22Rv1 (cell line): ENCODE results near the gene SFI1.

Experiments
- ZFX ChIP-seq: fragments of 450-650 bp; IDR thresholded peaks from 2 replicates; pipeline ENCODE4 v1.6.1; 2017; ENCODE audit warnings: antibody characterized with exemption, borderline replicate concordance
- TF ChIP-seq, protein P1 (sequence below): fragments of 450-650 bp; IDR thresholded peaks from 2 replicates; pipeline ENCODE4 v1.5.1; 2017; ENCODE audit warnings: mild to moderate bottlenecking

DNA sequence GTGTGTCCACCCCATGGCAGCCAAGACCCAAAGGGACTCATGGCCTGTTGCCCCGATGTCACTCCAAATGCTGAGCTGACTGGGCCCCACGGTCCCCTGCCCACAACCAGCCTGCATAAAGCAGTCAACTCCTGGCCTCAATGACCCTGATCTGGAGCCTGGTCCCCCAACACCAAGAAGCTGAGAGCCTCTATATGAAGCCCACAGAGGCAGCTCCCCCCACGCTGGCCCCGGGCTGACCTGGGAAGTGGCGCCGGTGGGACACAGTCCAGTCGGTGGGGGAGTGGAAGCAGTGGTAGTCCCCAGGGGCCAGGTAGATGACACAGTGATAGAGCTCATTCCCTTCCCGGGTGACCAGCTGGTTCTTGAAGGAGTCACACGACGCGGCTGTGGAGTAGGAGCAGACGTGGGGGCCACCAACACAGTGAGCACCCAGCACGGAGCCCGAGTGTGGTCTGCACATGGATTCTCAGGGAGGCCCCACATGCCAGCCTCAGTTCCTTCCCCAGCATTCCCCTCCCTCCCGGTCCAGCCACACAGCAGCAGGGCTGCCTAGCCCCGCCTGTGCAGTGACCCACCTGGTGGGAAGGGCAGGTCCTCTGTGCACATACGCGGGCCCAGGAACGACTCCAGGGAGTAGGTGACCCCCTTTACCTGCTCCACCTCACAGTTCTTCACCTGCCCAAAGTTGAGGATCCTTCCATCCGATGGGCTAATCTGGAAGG, 124.6 kb downstream of the SFI1 start:
- TF ChIP-seq, protein P1, sequence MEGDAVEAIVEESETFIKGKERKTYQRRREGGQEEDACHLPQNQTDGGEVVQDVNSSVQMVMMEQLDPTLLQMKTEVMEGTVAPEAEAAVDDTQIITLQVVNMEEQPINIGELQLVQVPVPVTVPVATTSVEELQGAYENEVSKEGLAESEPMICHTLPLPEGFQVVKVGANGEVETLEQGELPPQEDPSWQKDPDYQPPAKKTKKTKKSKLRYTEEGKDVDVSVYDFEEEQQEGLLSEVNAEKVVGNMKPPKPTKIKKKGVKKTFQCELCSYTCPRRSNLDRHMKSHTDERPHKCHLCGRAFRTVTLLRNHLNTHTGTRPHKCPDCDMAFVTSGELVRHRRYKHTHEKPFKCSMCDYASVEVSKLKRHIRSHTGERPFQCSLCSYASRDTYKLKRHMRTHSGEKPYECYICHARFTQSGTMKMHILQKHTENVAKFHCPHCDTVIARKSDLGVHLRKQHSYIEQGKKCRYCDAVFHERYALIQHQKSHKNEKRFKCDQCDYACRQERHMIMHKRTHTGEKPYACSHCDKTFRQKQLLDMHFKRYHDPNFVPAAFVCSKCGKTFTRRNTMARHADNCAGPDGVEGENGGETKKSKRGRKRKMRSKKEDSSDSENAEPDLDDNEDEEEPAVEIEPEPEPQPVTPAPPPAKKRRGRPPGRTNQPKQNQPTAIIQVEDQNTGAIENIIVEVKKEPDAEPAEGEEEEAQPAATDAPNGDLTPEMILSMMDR: no peak
- no peak for TF ChIP-seq ZFX
